HepG2 (cell line): ENCODE results near the gene INPP1. TPM values are rescaled to one million over a fixed set of nuclear protein-coding genes. Genes with fewer than 3 reads are reported as not detected.

Source experiments
- CCAR2 ChIP-seq: fragments of 200-400 bp; formaldehyde crosslinking; optimal IDR thresholded peaks from 2 replicates; pipeline ENCODE3; 2018; ENCODE audit warnings: low read depth, mild to moderate bottlenecking, low read length, moderate library complexity
- RFX5 ChIP-seq: IDR thresholded peaks from 2 replicates; pipeline ENCODE4 v1.6.1; 2011; ENCODE audit warnings: low read depth, low read length, improper control_type of control experiment
- ZNF446 ChIP-seq: sonication (generic); formaldehyde crosslinking; IDR thresholded peaks from 2 replicates; pipeline ENCODE4 v1.5.0; 2020; ENCODE audit warnings: mild to moderate bottlenecking, missing genetic modification reagents
- ZNF879 ChIP-seq: sonication (generic); formaldehyde crosslinking; IDR thresholded peaks from 2 replicates; pipeline ENCODE4 v1.8.1; 2023; ENCODE audit warnings: missing genetic modification reagents
- polyA plus RNA-seq, 8 experiments: library from polyadenylated mRNA; depleted of rRNA in 3 of 8; stranded (reverse) in 7 of 8; unstranded in 1 of 8; fragments of >200 nt; fragmentation: Illumina TruSeq in 4 of 8; extraction: Trizol in 4 of 8; gene quantifications; 2 replicates each; pipeline versions ENCODE4 v1.2.1 to v1.2.3, GENCODE V29; 2011 to 2016; ENCODE audit warnings: low read depth in 4 of 8, missing spikeins in 1 of 8, mixed read lengths in 1 of 8; ENCODE audit not compliant: insufficient read depth in 1 of 8
- total RNA-seq, 5 experiments: library from RNA; depleted of rRNA; stranded (reverse); fragments of >200 nt; fragmentation: Illumina TruSeq; extraction: Trizol; gene quantifications; 2 replicates each; pipeline ENCODE4 v1.2.3, GENCODE V29; 2016; ENCODE audit warnings: low read depth in 1 of 5
- TF ChIP-seq, protein P1 (sequence below): sonication (generic); formaldehyde crosslinking; conservative IDR thresholded peaks from 2 replicates; pipeline ENCODE4 v1.4.0; 2020; ENCODE audit warnings: missing genetic modification reagents
- TF ChIP-seq, protein P2 (sequence below): sonication (generic); formaldehyde crosslinking; IDR thresholded peaks from 2 replicates; pipeline ENCODE4 v1.4.0; 2020; ENCODE audit warnings: missing genetic modification reagents
- TF ChIP-seq, protein P3 (sequence below): sonication (generic); formaldehyde crosslinking; IDR thresholded peaks from 2 replicates; pipeline ENCODE4 v1.8.1; 2023; ENCODE audit warnings: missing genetic modification reagents, mild to moderate bottlenecking, borderline replicate concordance
- TF ChIP-seq, protein P4 (sequence below): sonication (generic); formaldehyde crosslinking; IDR thresholded peaks from 2 replicates; pipeline ENCODE4 v1.5.0; 2020; ENCODE audit warnings: mild to moderate bottlenecking, missing genetic modification reagents, borderline replicate concordance
- TF ChIP-seq, protein P5 (sequence below): sonication (generic); formaldehyde crosslinking; IDR thresholded peaks from 2 replicates; pipeline ENCODE4 v1.8.1; 2023; ENCODE audit warnings: mild to moderate bottlenecking, inconsistent platforms, moderate library complexity, missing genetic modification reagents, borderline replicate concordance

The INPP1 gene
- total and polyA plus RNA-seq, 2 of the 13 experiments (the other 11 are each of a cell fraction or from before 2014, with no cell fraction given), result 10.0 to 13.3 TPM

DNA sequence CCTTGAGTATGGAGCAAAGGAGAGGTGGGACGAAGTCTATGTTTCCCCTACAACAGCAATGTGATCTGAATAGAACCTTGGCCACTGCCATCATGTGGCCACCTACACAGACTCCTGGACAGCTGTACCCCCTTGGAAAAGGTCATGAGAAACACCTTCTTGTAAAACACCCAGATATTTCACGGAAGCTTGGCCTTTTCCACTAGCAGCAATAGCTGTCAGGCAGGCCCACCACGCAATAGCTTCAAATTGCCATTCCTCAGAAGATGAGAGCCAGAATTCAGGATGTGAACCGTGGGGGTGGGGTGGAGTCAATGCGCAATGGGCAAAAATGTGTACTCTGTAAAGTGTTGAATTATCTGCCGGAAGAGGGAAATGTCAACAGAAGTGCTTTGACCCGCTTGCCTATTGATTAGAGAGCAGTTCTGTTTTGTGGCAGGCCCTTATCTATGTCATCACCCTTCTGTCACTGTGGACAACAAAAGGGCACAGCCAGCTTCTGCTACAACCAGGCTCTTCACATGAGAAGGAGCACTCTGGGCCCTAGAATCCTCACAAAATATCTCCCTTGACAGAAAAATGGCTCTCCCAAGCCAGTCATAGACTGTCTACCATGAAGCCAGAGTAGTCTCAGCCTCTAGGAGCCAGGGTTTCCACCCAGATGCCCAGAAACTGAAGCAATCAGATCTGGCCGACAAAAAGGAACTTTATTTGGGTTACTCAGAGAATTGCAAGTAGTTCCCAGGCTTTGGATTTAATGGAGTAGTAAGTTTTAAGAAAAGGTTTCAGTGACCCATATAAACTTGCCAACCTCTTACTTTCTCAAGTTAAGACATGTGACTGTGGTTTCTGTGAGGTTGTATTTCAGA, 9.5 kb downstream of the INPP1 start (continued):
- TF ChIP-seq, protein P1, sequence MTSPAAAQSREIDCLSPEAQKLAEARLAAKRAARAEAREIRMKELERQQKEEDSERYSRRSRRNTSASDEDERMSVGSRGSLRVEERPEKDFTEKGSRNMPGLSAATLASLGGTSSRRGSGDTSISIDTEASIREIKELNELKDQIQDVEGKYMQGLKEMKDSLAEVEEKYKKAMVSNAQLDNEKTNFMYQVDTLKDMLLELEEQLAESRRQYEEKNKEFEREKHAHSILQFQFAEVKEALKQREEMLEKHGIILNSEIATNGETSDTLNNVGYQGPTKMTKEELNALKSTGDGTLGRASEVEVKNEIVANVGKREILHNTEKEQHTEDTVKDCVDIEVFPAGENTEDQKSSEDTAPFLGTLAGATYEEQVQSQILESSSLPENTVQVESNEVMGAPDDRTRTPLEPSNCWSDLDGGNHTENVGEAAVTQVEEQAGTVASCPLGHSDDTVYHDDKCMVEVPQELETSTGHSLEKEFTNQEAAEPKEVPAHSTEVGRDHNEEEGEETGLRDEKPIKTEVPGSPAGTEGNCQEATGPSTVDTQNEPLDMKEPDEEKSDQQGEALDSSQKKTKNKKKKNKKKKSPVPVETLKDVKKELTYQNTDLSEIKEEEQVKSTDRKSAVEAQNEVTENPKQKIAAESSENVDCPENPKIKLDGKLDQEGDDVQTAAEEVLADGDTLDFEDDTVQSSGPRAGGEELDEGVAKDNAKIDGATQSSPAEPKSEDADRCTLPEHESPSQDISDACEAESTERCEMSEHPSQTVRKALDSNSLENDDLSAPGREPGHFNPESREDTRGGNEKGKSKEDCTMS (CRISPR knock-in tag), result no peak
- TF ChIP-seq, protein P2, sequence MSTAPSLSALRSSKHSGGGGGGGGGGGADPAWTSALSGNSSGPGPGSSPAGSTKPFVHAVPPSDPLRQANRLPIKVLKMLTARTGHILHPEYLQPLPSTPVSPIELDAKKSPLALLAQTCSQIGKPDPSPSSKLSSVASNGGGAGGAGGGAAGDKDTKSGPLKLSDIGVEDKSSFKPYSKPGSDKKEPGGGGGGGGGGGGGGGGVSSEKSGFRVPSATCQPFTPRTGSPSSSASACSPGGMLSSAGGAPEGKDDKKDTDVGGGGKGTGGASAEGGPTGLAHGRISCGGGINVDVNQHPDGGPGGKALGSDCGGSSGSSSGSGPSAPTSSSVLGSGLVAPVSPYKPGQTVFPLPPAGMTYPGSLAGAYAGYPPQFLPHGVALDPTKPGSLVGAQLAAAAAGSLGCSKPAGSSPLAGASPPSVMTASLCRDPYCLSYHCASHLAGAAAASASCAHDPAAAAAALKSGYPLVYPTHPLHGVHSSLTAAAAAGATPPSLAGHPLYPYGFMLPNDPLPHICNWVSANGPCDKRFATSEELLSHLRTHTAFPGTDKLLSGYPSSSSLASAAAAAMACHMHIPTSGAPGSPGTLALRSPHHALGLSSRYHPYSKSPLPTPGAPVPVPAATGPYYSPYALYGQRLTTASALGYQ (CRISPR knock-in tag), result peak; percentile 98
- TF ChIP-seq, protein P3, sequence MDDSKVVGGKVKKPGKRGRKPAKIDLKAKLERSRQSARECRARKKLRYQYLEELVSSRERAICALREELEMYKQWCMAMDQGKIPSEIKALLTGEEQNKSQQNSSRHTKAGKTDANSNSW (CRISPR knock-in tag), result no peak
- TF ChIP-seq CCAR2, result peak; percentile 47
- no peak for TF ChIP-seq ZNF446
- TF ChIP-seq, protein P4, sequence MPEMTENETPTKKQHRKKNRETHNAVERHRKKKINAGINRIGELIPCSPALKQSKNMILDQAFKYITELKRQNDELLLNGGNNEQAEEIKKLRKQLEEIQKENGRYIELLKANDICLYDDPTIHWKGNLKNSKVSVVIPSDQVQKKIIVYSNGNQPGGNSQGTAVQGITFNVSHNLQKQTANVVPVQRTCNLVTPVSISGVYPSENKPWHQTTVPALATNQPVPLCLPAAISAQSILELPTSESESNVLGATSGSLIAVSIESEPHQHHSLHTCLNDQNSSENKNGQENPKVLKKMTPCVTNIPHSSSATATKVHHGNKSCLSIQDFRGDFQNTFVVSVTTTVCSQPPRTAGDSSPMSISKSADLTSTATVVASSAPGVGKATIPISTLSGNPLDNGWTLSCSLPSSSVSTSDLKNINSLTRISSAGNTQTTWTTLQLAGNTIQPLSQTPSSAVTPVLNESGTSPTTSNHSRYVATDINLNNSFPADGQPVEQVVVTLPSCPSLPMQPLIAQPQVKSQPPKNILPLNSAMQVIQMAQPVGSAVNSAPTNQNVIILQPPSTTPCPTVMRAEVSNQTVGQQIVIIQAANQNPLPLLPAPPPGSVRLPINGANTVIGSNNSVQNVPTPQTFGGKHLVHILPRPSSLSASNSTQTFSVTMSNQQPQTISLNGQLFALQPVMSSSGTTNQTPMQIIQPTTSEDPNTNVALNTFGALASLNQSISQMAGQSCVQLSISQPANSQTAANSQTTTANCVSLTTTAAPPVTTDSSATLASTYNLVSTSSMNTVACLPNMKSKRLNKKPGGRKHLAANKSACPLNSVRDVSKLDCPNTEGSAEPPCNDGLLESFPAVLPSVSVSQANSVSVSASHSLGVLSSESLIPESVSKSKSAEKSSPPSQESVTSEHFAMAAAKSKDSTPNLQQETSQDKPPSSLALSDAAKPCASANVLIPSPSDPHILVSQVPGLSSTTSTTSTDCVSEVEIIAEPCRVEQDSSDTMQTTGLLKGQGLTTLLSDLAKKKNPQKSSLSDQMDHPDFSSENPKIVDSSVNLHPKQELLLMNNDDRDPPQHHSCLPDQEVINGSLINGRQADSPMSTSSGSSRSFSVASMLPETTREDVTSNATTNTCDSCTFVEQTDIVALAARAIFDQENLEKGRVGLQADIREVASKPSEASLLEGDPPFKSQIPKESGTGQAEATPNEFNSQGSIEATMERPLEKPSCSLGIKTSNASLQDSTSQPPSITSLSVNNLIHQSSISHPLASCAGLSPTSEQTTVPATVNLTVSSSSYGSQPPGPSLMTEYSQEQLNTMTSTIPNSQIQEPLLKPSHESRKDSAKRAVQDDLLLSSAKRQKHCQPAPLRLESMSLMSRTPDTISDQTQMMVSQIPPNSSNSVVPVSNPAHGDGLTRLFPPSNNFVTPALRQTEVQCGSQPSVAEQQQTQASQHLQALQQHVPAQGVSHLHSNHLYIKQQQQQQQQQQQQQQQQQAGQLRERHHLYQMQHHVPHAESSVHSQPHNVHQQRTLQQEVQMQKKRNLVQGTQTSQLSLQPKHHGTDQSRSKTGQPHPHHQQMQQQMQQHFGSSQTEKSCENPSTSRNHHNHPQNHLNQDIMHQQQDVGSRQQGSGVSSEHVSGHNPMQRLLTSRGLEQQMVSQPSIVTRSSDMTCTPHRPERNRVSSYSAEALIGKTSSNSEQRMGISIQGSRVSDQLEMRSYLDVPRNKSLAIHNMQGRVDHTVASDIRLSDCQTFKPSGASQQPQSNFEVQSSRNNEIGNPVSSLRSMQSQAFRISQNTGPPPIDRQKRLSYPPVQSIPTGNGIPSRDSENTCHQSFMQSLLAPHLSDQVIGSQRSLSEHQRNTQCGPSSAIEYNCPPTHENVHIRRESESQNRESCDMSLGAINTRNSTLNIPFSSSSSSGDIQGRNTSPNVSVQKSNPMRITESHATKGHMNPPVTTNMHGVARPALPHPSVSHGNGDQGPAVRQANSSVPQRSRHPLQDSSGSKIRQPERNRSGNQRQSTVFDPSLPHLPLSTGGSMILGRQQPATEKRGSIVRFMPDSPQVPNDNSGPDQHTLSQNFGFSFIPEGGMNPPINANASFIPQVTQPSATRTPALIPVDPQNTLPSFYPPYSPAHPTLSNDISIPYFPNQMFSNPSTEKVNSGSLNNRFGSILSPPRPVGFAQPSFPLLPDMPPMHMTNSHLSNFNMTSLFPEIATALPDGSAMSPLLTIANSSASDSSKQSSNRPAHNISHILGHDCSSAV, result no peak
- 0 out of 2 replicates have a peak, but pooled peaks have one; percentile 65 for TF ChIP-seq ZNF879 (CRISPR knock-in tag)
- TF ChIP-seq, protein P5, sequence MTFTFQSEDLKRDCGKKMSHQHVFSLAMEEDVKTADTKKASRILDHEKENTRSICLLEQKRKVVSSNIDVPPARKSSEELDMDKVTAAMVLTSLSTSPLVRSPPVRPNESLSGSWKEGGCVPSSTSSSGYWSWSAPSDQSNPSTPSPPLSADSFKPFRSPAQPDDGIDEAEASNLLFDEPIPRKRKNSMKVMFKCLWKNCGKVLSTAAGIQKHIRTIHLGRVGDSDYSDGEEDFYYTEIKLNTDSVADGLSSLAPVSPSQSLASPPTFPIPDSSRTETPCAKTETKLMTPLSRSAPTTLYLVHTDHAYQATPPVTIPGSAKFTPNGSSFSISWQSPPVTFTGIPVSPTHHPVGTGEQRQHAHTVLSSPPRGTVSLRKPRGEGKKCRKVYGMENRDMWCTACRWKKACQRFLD (CRISPR knock-in tag), result peak; percentile 49; the same call in 1 of the 2 replicates
- no peak for TF ChIP-seq RFX5
